Measurements from ENCODE around the gene LRMDA.

LRMDA gene

DNA sequence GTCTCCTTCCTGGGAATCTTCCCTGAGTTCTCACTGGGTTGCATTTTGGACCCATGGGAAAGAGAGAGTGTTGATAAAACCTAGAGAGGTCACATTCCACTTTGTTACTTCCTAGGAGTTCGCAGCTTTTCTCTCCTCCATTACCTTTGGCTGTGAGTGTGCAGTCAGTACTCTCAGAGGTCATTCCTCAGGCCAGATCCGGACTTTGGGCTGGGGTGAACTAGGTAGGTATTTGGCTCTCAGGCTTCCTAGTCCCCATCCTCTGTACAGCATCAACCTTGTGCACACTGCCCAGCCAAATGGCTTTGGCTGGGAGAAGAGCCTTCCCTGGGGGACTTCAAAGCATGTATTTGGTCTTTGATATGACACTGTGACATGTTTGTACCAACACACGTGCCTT lies 508.1 kb downstream of the LRMDA start:
- no peak for DNase-seq

DNA sequence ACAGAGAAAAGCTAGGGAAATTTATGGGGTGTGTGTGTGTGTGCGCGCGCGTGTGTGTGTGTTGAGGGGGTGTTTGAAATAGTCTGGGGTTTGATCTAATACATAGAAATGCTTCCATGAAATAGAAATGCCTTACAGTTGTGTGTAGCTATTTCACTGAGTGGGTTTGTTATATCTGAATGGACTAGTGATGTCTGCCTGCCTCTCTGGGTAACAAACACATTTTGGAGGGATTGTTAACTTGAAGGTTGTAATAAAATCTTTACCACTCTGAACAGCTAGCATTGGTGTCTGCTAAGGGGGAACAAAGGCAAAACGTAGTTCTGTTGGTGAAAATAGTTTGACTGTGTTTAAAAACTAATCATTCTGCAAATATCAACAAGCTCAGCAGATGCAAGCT lies 509.3 kb downstream of the LRMDA start:
- DNase-seq: no peak

DNA sequence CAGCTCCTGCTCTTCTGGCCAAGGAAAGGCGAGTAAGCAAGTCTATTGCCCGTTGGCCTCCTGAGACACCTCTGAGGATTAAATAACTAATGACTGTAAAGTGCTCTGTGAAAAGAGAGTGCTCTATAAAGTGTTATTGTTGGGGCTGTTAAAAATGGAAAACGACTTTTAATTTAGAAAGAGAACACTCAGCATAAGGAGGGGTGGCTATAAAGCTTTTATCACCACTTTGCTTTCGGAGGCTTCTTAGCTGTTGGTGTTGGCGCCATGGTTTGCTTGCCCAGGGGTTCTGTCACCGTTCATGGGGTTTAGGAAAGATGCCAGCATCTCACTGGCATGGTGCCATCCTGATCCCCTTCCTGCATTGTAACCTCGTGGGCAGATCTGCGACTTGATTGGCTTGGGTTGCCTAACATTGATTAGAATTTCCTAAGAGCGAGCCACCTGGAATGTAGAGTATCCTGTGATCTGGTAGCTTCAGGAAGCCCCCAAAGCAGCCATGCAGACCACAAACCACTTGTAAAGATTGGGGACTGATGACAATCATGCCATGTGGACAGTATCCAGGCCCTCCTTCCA lies 509.9 kb downstream of the LRMDA start:
- no peak for DNase-seq

DNA sequence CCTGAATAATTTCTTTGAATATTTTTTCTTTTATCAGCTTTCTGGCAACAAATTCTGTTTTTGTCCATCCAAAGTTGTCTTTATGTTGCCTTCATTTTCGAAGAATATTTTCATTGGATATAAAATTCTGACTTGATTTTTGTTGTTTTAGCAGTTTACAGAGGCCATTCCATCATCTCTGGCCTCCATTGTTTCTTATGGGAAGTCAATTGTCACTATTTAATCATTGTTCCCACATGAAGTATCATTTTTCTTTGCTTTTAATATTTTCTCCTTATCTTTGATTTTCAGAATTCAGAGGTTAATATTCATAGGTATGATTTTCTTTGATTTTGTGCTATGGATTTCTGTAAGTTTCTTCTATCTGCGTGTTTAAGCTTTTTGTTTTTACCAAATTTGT lies 512.6 kb downstream of the LRMDA start:
- no peak for DNase-seq

DNA sequence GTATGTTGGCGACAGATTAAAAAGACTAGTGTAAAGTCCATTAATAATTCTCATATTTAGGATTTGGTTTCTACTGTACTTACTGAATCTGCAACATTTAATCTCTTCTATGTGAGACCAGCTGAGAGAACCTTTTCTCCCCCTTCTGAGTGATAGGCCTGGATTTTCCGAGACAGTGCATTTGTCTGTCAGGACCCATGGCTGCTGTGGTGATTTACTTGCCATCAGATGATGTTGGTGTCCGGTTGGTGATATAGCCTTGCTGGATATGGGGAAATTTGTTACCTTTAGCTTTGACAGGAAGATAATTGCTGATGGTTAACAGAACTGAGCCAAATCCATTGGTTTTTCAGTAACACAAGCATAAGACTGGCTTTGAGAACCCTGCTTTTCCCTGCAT lies 517.2 kb downstream of the LRMDA start:
- DNase-seq: no peak

DNA sequence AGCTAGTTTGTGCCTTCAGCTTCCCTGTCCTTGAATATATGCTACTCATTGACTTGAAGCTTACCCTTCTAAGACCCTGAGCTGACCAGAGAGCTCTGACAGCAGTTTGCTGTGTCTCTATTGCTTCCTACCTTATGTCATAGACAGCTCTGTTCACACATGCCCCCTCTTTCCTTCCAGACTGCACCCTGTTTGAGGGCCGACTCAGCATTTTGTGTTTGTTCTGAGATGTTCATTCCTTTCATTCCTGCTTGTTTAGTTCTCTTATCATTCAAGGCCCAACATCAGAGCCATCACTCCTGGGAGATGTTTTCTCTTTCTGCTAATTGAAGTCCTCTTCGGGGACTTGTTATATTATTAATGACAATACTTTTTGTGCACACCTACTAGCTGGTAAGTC lies 518.9 kb downstream of the LRMDA start:
- DNase-seq: no peak

DNA sequence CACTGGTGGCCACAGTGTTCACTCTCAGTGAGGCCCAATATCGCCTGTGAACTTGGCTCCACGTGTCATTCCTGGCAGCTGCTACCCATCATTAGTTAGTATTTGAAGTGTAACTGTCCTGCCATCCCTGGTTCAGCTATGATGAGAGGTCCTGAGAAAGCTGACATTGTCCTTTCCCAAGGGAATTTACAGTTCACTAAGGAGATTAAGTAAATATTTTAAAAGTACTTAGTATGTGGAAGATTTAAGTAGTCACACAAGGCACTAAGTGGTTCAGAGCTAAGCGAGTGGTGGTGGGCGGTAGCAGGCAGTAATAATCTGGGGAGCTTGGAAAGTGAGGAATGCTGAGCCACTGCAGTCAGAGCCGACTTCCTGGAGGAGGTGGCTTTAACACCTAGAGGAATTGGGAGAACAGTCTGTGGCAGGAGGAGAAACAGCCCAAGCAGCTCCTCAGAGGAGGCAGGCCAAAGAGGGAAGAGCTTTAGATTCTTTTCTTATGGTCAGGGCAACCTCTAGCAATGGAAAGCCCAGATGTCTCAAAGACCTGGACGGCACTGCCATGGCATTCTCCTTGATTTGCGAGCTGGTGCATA lies 519.7 kb downstream of the LRMDA start:
- no peak for DNase-seq

DNA sequence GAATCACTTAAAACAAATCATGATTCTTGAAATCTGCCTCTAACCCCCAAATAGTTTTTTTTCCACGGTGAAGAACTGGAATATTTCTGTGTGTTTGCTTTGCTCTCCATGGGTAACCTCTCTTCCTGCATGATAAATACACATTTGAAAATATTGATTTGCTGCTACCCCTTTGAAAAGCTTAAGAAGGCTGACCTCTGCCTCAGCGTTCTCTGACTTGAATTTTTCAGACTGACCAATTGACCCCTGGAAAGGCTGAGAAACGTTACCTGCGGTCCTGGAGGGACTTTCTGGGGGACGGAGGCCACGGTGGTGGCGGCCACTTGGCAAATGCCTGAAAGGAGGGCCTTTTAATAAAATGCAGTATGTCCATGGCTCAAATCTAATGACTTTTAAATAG lies 520.2 kb downstream of the LRMDA start:
- no peak for DNase-seq

DNA sequence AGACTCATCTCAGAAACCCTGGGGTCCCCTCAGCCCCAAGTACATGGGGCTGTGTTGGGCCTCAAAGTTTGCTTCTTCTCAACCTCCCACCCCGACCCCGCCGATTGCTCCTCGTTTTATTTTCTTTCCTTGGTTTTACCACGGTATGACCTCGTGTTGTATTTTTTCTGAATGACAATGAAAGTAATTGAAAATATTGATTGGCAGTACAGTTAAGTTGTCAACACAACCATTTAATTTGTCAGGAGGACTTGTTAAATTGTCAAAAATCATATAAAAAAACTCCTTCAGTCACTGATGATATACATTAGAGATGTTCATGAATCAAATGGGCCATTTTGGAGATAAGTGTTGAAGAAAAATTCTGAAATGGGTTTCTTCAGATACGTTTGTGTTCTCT lies 520.7 kb downstream of the LRMDA start:
- DNase-seq: no peak

DNA sequence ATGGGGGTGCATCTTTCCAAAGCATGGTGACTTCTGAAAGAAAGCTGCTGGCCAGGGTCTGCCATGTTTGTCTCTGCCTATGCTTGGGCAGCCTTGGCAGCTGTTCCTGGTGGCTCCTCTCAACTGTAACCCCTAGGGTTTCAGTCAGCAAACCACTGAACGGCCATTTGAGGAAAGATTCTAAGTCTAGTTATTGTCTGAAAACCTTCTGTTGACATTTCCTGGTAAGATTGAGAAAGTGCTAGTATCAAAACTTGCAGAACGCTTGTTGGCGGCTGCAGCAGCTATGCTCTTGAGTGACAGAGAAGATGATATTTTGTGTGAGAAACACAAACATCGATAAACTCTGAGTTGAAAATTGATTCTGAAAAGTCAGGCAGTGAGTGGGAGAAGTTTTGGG lies 523.1 kb downstream of the LRMDA start:
- no peak for DNase-seq

DNA sequence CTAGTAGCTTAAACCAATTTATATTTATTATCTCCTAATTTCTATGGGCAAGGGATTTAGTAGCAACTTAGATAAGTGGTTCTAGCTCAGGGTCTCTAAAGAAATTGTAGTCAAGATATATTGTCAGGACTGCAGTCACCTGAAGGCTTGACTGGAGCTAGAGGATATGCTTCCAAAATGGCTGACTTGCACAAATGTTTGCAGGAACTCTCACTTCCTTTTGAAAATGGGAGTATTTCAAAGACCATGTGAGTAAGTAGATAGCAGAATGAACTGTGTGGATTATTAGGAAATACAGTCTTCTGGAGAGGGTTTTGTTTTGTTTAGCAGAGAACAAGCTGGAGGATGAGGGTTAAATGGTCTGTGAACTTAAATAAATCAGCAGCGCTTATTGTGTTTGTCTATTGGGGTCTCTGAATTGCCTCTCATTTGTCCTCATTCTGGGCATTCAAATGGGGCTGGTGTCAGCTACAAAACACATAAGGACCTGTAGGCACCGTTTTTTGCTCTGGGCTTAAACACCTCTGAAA lies 524.6 kb downstream of the LRMDA start:
- DNase-seq: no peak

DNA sequence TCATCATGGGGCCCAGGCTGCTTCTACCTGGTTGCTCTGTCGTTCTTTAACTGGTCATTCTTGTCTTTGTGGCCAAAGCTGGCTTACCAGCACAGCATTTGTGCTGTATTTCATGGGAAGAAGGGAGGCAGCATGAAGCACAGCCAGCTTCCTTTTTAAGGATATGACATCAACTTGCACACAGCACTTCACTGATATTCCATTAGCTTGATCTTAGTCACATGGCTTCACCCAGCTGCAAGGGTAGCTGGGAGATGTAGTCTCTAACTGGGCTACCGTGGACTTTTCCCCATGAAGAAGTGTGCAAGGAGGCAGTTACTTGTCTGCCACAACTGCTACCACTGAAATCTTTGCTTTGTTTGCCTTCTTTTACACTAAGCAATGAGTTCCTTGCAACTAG lies 525.2 kb downstream of the LRMDA start:
- DNase-seq: no peak

DNA sequence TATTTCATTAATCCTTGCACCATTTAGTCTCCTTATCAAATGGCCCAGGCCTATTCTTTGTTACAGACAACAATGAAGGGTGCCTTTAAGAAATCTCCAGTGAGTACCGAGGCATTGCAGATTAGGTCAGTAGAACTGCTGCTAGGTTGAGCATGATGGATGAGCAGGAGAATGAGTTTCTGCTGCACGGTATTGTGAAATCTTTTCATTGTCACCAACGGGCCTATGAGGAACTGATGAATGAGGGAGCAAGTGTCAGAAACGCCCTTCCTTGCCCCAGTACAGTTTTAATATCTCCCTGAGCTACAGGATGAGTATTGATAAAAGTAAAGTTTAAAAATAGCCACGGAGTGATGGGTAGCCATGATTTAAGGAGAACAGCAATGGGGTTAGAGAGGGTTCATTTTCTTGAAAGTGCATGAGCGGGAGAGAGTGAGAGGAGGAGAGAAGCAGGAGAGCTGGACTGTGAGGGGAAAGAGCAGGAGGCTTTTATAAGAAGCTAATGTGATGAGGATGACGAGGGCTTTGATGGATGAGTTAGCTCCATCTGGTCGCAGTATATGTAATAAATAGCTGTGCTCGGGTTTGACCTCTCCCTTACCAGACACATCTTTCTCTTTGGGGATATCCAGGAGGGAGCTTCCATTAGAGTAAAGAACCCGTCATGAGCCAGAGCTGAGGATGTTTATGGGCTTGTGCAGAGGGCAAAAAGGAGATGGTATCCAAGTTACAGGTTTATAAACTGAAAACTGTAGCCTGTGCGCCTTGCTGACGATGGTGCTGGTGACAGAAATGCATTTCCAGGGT lies 526.1 kb downstream of the LRMDA start:
- DNase-seq: no peak

DNA sequence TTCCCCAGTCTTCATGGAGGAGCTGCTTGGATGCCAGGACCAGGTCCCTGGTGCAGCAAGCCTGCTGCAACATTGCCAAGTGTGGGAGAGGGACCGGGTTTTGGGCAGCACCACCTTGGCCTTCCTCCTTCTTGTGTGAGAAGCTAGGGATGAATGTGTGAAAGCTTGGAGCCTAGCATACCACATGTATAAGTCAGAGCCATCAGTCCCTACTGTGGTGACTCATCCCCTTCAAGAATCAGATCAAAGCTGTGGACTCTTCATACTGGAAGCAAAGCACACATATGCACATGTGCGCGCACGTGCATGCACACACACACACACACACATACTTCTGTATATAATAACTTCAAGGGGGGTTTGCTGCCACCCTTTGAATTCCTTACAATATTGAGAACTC lies 527.8 kb downstream of the LRMDA start:
- DNase-seq: no peak

DNA sequence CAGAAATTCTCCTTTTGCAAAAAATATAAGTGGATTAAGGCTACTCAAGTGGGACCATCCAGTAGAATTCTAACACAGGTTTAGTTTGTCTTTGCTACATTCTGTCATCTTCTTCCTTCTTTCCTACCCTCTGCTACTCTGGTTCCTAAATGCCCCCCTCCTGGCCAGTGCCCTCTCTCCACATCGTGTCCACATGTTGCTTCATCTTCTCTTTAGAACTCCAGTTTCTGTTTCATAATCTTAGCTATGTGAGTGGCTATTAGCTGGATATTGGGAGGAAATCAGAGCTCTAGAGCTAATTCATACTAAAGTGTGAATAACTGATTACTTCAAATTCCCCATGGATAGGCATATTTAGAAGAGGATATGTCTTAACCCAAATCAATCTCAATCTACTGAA lies 528.5 kb downstream of the LRMDA start:
- no peak for DNase-seq

DNA sequence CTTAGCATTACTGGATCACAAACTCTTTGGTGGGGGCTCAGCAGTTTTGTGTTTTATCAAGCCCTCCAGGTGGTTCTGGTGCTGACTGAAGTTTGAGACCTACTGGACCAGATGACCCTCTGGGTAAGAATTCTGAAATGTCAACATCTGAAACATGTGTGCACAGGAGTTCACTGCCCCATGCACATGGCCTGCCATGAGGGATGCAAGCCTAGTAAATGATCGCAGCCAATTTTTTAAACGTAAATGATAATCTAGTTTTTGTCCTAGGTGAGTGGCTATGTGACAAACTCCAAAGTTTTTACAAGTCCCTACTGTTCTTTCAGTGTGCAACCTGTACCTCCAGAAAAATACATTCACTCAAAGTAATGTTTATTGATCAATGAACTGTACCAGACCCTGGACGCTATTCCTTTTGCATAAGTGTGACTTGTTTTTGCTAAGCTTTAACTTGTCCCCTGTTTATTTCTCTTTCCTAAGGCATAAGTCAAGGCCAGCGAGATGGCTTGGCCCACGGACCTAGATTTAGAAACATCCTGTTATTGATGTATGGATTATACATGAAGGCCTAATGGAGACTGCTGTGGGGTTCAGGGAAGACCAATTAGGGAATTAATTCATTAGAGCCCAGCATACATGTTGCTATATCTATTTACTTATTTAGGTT lies 531.1 kb downstream of the LRMDA start:
- no peak for DNase-seq

DNA sequence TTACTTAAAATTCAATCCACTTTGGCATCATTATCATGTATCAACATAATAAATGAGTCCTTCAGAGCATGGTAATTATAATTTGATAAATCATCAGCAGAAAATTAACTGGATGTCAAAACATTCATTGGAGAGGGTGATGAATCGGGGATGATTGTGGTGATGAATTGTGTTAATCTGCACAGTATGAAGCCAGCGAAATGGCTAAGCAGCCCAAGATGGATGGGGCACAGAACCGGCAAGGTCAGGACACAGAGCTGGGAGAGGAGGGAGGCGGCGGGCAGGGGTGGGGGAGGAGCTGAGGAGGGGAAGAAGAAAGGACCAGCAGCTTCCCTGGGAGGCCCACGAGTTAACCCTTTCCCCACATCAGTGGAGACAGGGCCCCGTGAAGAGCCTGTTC lies 536.1 kb downstream of the LRMDA start:
- DNase-seq: no peak

DNA sequence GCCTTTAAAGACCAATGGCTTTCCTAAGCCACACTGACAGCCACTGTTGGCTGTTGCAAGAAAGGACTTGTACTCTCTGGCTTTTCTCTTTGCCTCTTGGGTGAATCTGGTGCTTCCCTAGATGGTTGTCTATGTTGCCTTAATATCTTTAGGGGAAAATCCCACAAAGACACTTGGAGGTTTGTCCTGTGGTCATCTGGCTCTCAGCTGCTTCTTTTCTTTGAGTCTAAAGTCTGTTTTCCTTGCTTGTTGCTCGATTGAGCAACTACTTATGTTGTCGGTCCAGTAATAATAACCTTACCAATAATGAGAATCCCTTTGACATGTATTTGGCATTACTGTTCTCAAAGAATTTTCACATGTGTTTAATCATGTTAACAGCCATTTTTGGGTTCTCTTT lies 537.6 kb downstream of the LRMDA start:
- no peak for DNase-seq

DNA sequence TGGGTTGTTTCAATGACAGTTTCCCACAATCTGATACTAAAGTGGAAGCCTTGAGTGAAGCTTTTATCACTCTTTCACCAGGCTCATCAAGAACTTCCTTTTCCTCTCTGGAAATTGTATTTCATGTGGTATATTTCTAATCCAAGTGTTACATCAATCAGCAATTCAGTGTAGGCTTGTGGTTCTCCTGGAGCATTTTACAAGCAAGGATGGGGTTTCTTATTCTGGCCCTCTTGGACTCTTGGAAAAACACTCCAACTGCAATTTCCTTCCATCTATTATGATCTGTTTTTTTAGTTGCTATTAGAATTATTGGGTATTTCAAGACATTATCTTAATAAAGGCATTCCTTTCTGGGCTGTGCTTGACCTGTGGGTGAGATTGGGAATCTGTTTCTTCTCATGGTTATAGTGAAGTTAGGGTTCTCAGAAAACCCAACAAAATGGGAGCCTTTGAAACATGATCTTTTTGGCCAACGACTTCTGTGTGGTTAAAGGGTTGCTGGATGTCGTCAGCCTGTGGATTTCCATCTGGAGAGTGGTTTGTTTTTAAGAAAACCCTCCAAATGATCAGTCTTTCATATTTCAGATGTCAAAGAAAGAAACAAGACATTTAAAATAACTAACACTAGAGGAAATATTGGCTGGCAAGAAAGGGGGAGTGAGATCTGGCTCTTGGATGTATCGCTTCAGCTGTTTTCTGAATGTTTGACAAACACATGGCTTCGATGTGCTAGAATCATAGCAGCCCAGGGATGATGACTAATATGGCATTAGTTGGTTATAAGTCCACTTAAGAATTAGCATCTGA lies 540.2 kb downstream of the LRMDA start:
- DNase-seq: no peak

DNA sequence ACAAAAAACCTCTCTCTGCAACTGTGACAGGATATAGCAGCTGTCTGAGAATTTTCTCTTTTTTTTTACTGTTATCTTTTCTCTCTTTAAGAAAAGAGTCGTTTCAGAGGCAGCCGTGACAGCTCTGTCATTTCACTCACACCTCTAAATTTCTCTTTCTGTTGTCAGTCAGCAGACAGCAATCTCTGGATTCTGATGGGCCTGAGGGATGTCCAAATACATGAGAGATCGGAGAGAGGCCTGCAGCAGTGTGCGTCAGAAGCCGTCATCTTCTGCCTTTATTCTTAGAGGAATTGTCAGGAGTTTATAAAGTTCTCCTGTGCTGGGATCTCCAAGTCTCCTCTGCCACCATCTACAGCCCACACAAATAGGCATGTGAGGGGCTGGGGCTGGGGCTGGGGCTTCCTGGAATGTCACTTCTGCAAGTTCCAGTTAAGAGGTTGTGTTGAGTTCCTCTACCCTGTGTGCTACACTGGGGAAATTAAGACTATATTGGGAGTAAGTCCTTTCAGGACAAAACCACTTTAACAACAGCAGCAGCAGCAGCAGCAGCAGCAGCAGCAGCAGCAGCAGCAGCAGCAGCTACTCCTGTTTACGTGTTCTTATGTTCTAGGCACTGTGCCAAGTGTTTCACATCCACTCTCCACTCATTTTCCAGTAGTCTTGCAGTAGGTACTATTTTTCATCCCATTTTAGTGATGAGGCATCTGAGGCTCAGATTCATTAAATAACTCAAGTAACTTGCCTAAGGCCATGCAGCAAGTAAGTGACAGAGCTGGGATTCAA lies 541.3 kb downstream of the LRMDA start:
- no peak for DNase-seq

DNA sequence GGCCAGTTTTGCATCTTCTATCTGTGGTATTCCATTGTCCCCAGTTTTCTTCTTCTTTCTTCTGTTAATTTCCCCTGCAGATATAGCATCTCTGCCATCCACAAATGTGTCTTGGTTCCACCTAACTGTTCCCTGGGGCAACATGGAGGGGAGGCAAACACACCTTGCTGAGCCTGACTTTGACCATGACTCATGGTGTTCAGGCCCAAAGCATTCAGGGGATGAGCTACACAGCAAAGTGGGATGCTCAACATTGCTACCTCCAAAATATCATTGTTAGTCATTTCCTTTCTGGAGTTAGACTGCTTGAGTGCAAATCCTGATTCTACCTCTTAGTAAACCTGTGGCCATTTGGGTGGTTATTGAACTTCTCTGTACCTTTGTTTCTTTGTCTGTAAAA lies 542.7 kb downstream of the LRMDA start:
- no peak for DNase-seq

DNA sequence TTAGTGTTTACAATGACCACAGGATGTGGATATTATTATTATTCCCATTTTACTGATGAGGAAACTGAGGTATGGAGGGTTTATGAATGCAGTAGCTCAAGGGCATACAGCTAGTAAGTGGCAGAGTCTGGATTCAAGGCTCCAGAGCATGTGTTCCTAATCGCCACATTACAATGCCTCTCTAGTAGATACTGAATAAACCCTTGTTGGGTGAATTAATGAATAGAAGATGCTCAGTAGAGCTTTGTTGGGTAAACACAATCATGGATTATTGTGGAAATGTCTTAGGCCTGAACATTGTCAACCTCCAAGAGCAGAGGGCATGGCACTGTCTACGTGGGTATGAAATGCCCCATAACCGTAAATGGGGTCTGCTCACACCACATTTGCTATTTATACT lies 545.3 kb downstream of the LRMDA start:
- DNase-seq: no peak

All from GDM1 (cell line).